H1 (cell line): ENCODE data around the gene ATCAY. TPM values are rescaled to one million over a fixed set of nuclear protein-coding genes. Genes with fewer than 3 reads are reported as not detected.

ENCODE experiments used
- CTCF ChIA-PET: fragments of 300-600 bp; sonication (Branson Sonifier 250); formaldehyde crosslinking; loops from one replicate; lab custom pipeline; 2021; ENCODE audit not compliant: partially characterized antibody; lab: Charles Lee
- POLR2A ChIA-PET: fragments of 300-600 bp; sonication (Branson Sonifier 250); formaldehyde crosslinking; loops from one replicate; lab custom pipeline; 2021; ENCODE audit warnings: inconsistent platforms; ENCODE audit not compliant: partially characterized antibody; lab: Charles Lee
- DNase-seq, 2 experiments: peaks; one replicate each; pipeline versions ENCODE4 v3.0.0 to v3.0.0-alpha.2; 2010 to 2022; ENCODE audit warnings: low spot score in 2 of 2, low read depth in 1 of 2, mixed read lengths in 1 of 2
- FAIRE-seq: peaks from 2 replicates; lab custom pipeline; 2011; peaks lifted over from hg19 to GRCh38; lab: Jason Lieb, UNC
- H2AFZ ChIP-seq: 2 replicates; pipeline ENCODE4 v1.8.1; 2012; ENCODE audit warnings: low read length, inconsistent platforms
- H2AK5ac ChIP-seq: 2 replicates; pipeline ENCODE4 v1.6.1; 2013; ENCODE audit warnings: low read depth, low read length
- H2BK120ac ChIP-seq: replicated peaks from 2 replicates; pipeline ENCODE3; 2013; ENCODE audit warnings: low read depth, low read length, inconsistent platforms
- H2BK12ac ChIP-seq: 2 replicates; pipeline ENCODE4 v1.6.1; 2013; ENCODE audit warnings: low read depth, low read length
- H2BK15ac ChIP-seq: 2 replicates; pipeline ENCODE4 v1.6.1; 2013; ENCODE audit warnings: low read length
- H2BK20ac ChIP-seq: 2 replicates; pipeline ENCODE4 v1.6.1; 2013; ENCODE audit warnings: low read length
- H2BK5ac ChIP-seq: 2 replicates; pipeline ENCODE4 v1.6.1; 2013; ENCODE audit warnings: low read depth, low read length
- H3K14ac ChIP-seq: 2 replicates; pipeline ENCODE4 v1.6.1; 2013; ENCODE audit warnings: inconsistent platforms; ENCODE audit not compliant: insufficient read length
- H3K18ac ChIP-seq: 2 replicates; pipeline ENCODE4 v1.6.1; 2013; ENCODE audit warnings: low read length; ENCODE audit errors: extremely low read depth
- H3K23ac ChIP-seq: 2 replicates; pipeline ENCODE4 v1.6.1; 2013; ENCODE audit warnings: inconsistent platforms; ENCODE audit not compliant: insufficient read length
- H3K23me2 ChIP-seq: 2 replicates; pipeline ENCODE4 v1.6.1; 2013; ENCODE audit warnings: low read depth, low read length
- H3K27ac ChIP-seq: 2 replicates; pipeline ENCODE4 v1.6.1; 2011; ENCODE audit warnings: low read depth, low read length, inconsistent platforms
- H3K27me3 ChIP-seq, 4 experiments: replicated peaks in 1 of 4; 1 replicate in 1 of 4; 2 replicates in 3 of 4; pipeline versions ENCODE4 v1.6.1 to v1.8.1; 2011 to 2013; ENCODE audit warnings: low read length in 3 of 4, mild to moderate bottlenecking in 3 of 4, inconsistent platforms in 2 of 4, mixed read lengths in 2 of 4, moderate library complexity in 1 of 4; ENCODE audit not compliant: control insufficient read depth in 3 of 4, insufficient read depth in 3 of 4; ENCODE audit errors: extremely low read depth in 1 of 4
- H3K36me3 ChIP-seq, 4 experiments: 2 replicates each; pipeline versions ENCODE4 v1.6.1 to v1.8.1; 2011 to 2013; ENCODE audit warnings: mild to moderate bottlenecking in 4 of 4, low read length in 3 of 4, moderate library complexity in 2 of 4, control low read depth in 1 of 4, inconsistent platforms in 1 of 4; ENCODE audit not compliant: insufficient read depth in 4 of 4, control insufficient read depth in 2 of 4
- H3K4ac ChIP-seq: replicated peaks from 2 replicates; pipeline ENCODE3; 2013; ENCODE audit warnings: low read length, low read depth, mixed read lengths, inconsistent platforms; ENCODE audit not compliant: insufficient read length
- H3K4me1 ChIP-seq, 4 experiments: replicated peaks in 1 of 4; 1 replicate in 1 of 4; 2 replicates in 3 of 4; pipeline versions ENCODE4 v1.6.1 to v1.8.1; 2011 to 2013; ENCODE audit warnings: low read length in 3 of 4, inconsistent platforms in 2 of 4, mixed read lengths in 1 of 4; ENCODE audit not compliant: insufficient read depth in 4 of 4, control insufficient read depth in 3 of 4
- H3K4me2 ChIP-seq, 2 experiments: 2 replicates each; pipeline versions ENCODE4 v1.6.1 to v1.8.1; 2011 to 2013; ENCODE audit warnings: low read depth in 2 of 2, low read length in 2 of 2, control low read depth in 1 of 2, inconsistent platforms in 1 of 2, mild to moderate bottlenecking in 1 of 2; ENCODE audit not compliant: insufficient read depth in 1 of 2
- H3K4me3 ChIP-seq, 4 experiments: fragments of 200-600, 300-600 bp in 1 of 4; sonication (generic), shearing (Covaris generic), sonication (Bioruptor Twin) in 1 of 4; 2 replicates each; pipeline versions ENCODE4 v1.5.1 to v1.8.1; 2011 to 2016; ENCODE audit warnings: low read length in 4 of 4, low read depth in 3 of 4, control low read depth in 2 of 4, inconsistent platforms in 2 of 4, mild to moderate bottlenecking in 2 of 4, mixed read lengths in 1 of 4, moderate library complexity in 1 of 4; ENCODE audit not compliant: insufficient read depth in 2 of 4; ENCODE audit errors: extremely low read depth in 1 of 4
- H3K56ac ChIP-seq: replicated peaks from 2 replicates; pipeline ENCODE3; 2013; ENCODE audit warnings: low read depth, mild to moderate bottlenecking, mixed read lengths, low read length, inconsistent platforms; ENCODE audit not compliant: insufficient read length
- H3K79me1 ChIP-seq: 2 replicates; pipeline ENCODE4 v1.6.1; 2013; ENCODE audit warnings: low read depth, low read length, control low read depth
- H3K79me2 ChIP-seq, 2 experiments: 2 replicates each; pipeline versions ENCODE4 v1.6.1 to v1.8.1; 2012 to 2013; ENCODE audit warnings: low read length in 2 of 2, mild to moderate bottlenecking in 2 of 2, inconsistent platforms in 1 of 2; ENCODE audit not compliant: insufficient read depth in 2 of 2, control insufficient read depth in 1 of 2
- H3K9ac ChIP-seq, 4 experiments: replicated peaks in 1 of 4; 1 replicate in 1 of 4; 2 replicates in 3 of 4; pipeline versions ENCODE4 v1.6.1 to v1.8.1; 2011 to 2013; ENCODE audit warnings: low read depth in 3 of 4, low read length in 3 of 4, control low read depth in 2 of 4, mild to moderate bottlenecking in 2 of 4, moderate library complexity in 2 of 4, inconsistent platforms in 1 of 4; ENCODE audit errors: extremely low read depth in 1 of 4
- H3K9me3 ChIP-seq, 2 experiments: 2 replicates each; pipeline versions ENCODE4 v1.6.1 to v1.8.1; 2012 to 2013; ENCODE audit warnings: mild to moderate bottlenecking in 2 of 2, moderate library complexity in 2 of 2, control low read depth in 1 of 2, inconsistent platforms in 1 of 2, low read depth in 1 of 2, low read length in 1 of 2, mixed read lengths in 1 of 2; ENCODE audit not compliant: insufficient read depth in 2 of 2
- H4K20me1 ChIP-seq, 2 experiments: replicated peaks in 1 of 2; 2 replicates each; pipeline versions ENCODE3 to v1.8.1; 2011 to 2013; ENCODE audit warnings: inconsistent platforms in 2 of 2, low read length in 2 of 2, mild to moderate bottlenecking in 1 of 2; ENCODE audit not compliant: insufficient read depth in 2 of 2, control insufficient read depth in 1 of 2
- H4K5ac ChIP-seq: 2 replicates; pipeline ENCODE4 v1.6.1; 2013; ENCODE audit warnings: low read length, low read depth, mixed read lengths, inconsistent platforms; ENCODE audit not compliant: insufficient read length
- H4K8ac ChIP-seq: 2 replicates; pipeline ENCODE4 v1.8.0; 2013; ENCODE audit warnings: mild to moderate bottlenecking, moderate library complexity, low read length, inconsistent platforms; ENCODE audit not compliant: insufficient read depth; ENCODE audit errors: extremely low read depth
- H4K91ac ChIP-seq: replicated peaks from 2 replicates; pipeline ENCODE3; 2013; ENCODE audit warnings: low read length, mixed read lengths, inconsistent platforms; ENCODE audit not compliant: insufficient read length
- TAF7 ChIP-seq: optimal IDR thresholded peaks from 2 replicates; pipeline ENCODE3; 2011; ENCODE audit warnings: low read depth, mild to moderate bottlenecking, inconsistent platforms, low read length, moderate library complexity, borderline replicate concordance
- TBP ChIP-seq: IDR thresholded peaks from 2 replicates; pipeline ENCODE4 v1.6.1; 2011; ENCODE audit warnings: low read depth, low read length, improper control_type of control experiment
- whole genome bisulfite sequencing, 2 experiments: shearing (Covaris generic) in 1 of 2; methylation state at CpG; one replicate each; pipeline versions ENCODE4 v1.1.6 to v1.1.7; 2013 to 2015; ENCODE audit warnings: low lambda C conversion rate in 2 of 2, mixed read lengths in 2 of 2, inconsistent platforms in 1 of 2, low coverage in 1 of 2, missing lambda C conversion rate in 1 of 2; ENCODE audit not compliant: insufficient replicate concordance in 2 of 2, insufficient coverage in 1 of 2, insufficient read length in 1 of 2; ENCODE audit errors: extremely low coverage in 1 of 2, missing lambda C conversion rate in 1 of 2; 5-methylcytosine and 5-hydroxymethylcytosine counted together
- polyA plus RNA-seq, 7 experiments: library from polyadenylated mRNA; depleted of rRNA in 3 of 7; stranded (reverse) in 5 of 7; unstranded in 2 of 7; fragments of >200 nt in 5 of 7; fragments of 200-250 nt in 2 of 7; gene quantifications; 1 replicate in 5 of 7; 2 replicates in 1 of 7; 4 replicates in 1 of 7; pipeline versions ENCODE4 v1.2.1 to v1.2.3, GENCODE V29; 2011 to 2013; ENCODE audit warnings: missing spikeins in 2 of 7, mixed read lengths in 2 of 7
- total RNA-seq: library from RNA; stranded (reverse); fragmentation: NEBNext Ultra II Directional; extraction: Animal tissue kit (Norgen Biotek cat#: 25700); gene quantifications from 2 replicates; pipeline ENCODE4 v1.2.1, GENCODE V29; 2021

ATCAY gene
- total and polyA plus RNA-seq, 2 of the 8 experiments (the other 6 are each of a cell fraction or from before 2014, with no cell fraction given): 24.4 to 33.8 TPM

DNA sequence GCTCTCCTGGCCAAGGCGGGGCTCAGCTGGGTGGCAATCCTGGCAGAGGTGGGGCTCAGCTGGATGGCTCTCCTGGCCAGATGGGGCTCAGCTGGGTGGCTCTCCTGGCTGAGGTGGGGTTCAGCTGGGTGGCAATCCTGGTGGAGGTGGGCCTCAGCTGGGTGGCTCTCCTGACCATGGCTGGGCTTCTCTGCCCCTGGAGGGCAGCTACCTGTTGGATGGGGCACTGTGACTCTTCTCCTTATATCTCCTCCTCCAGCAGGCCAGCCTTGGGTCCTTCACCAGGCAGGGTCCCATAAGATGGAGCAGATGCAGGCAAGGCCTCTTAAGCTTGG is 28.3 kb upstream of the ATCAY start:
- Histone ChIP-seq H3K9me3 (peaks cover 19 to 23% of the 10 kb centered on the region in 2 experiments; a peak in 3 of 4 replicates), H3K4me2 (no peak overlapping the region), H3K18ac (no peak overlapping the region), H3K9ac (no peak overlapping the region), H3K36me3 (peaks cover 0 to 18% (median 5%) of the 10 kb centered on the region in 4 experiments; a peak in 6 of 8 replicates), H2BK15ac (no peak overlapping the region), H3K27ac (no peak overlapping the region), H3K79me2 (no peaks in the 10 kb centered on the region), H3K23me2 (no peaks in the 10 kb centered on the region), H2AK5ac (no peak overlapping the region), H3K4me3 (no peak overlapping the region), H3K4me1 (no peaks in the 10 kb centered on the region), H2BK20ac (no peak overlapping the region), H2AFZ (no peak overlapping the region), H2BK120ac (no peak overlapping the region), H3K56ac (no peak overlapping the region), H3K79me1 (0 out of 2 replicates have a peak, but pooled peaks cover 2% of the 10 kb centered on the region), H2BK12ac (no peak overlapping the region), H3K14ac (no peak overlapping the region), H3K23ac (no peak overlapping the region), H3K27me3 (no peaks in the 10 kb centered on the region), H4K5ac (no peak overlapping the region), H2BK5ac (no peak overlapping the region), H4K20me1 (no peaks in the 10 kb centered on the region), H4K91ac (no peak overlapping the region), H3K4ac (no peak overlapping the region), H4K8ac (no peak overlapping the region)
- ChIA-PET POLR2A (interaction anchor here (1.1 to 1.5 kb wide), 4 partner anchors 17 to 133 kb away, joined by 3 to 6 read pairs (median 4); partner anchors contain the start of genes EEF2 and ZFR2), CTCF (interaction anchor here (1.2 to 1.6 kb wide), 4 partner anchors 10 to 187 kb away, joined by 3 to 5 read pairs (median 4); no protein-coding TSS in a partner anchor)
- WGBS, 2 experiments: 83% methylated on average over 1 of the region's 1 CpG; no CpG with 5 or more reads in 1 of the 2 experiments
- DNase-seq (no peak), FAIRE-seq (no peak)
- TF ChIP-seq TAF7 (no peak), TBP (no peak)
